Calu3 (cell line): Measurements from ENCODE around the gene IQSEC2. TPM values are rescaled to one million over a fixed set of nuclear protein-coding genes. Genes with fewer than 3 reads are reported as not detected.

Experiments used
- BruUV-seq: library from RNA; stranded (reverse); fragments of 400-500 nt; replicated peaks from 2 replicates; lab custom pipeline; 2021; lab: Mats Ljungman, UMichigan
- CTCF ChIA-PET: fragments of 300-600 bp; sonication (Branson Sonifier 250); formaldehyde crosslinking; loops from one replicate; lab custom pipeline; 2022; ENCODE audit warnings: antibody characterized with exemption; lab: Charles Lee
- DNase-seq: peaks from one replicate; pipeline ENCODE4 v3.0.0; 2022
- H3K27ac Mint-ChIP-seq: one replicate; pipeline ENCODE4 v1.8.0; 2022; ENCODE audit warnings: mixed read lengths; ENCODE audit not compliant: unreplicated experiment
- H3K27me3 Mint-ChIP-seq: one replicate; pipeline ENCODE4 v1.8.0; 2022; ENCODE audit warnings: mixed read lengths; ENCODE audit not compliant: unreplicated experiment
- H3K36me3 Mint-ChIP-seq: one replicate; pipeline ENCODE4 v1.8.0; 2022; ENCODE audit warnings: mild to moderate bottlenecking, moderate library complexity, mixed read lengths; ENCODE audit not compliant: insufficient read depth, unreplicated experiment
- H3K4me1 Mint-ChIP-seq: one replicate; pipeline ENCODE4 v1.8.0; 2022; ENCODE audit warnings: mild to moderate bottlenecking, low read depth, mixed read lengths; ENCODE audit not compliant: unreplicated experiment
- H3K4me3 Mint-ChIP-seq: one replicate; pipeline ENCODE4 v1.8.0; 2022; ENCODE audit warnings: mild to moderate bottlenecking, low read depth, moderate library complexity, mixed read lengths; ENCODE audit not compliant: unreplicated experiment
- H3K9me3 Mint-ChIP-seq: one replicate; pipeline ENCODE4 v1.8.0; 2022; ENCODE audit warnings: low read depth, mixed read lengths; ENCODE audit not compliant: unreplicated experiment
- CTCF ChIP-seq: fragments of 200-600 bp; IDR thresholded peaks from one replicate; pipeline ENCODE4 v1.8.0; 2022; ENCODE audit warnings: antibody characterized with exemption; ENCODE audit not compliant: unreplicated experiment
- intact Hi-C: fragments of 100-400 bp; cut with micrococcal nuclease; formaldehyde crosslinking; loops from one replicate; pipeline ENCODE4 v1.10.0; 2022; ENCODE audit not compliant: unreplicated experiment
- total RNA-seq: library from RNA; stranded (reverse); gene quantifications from 2 replicates; pipeline ENCODE4 v1.2.3, GENCODE V29; 2022

Gene IQSEC2
- total RNA-seq, 1 experiment from 2014 or later: 14.1 TPM

DNA sequence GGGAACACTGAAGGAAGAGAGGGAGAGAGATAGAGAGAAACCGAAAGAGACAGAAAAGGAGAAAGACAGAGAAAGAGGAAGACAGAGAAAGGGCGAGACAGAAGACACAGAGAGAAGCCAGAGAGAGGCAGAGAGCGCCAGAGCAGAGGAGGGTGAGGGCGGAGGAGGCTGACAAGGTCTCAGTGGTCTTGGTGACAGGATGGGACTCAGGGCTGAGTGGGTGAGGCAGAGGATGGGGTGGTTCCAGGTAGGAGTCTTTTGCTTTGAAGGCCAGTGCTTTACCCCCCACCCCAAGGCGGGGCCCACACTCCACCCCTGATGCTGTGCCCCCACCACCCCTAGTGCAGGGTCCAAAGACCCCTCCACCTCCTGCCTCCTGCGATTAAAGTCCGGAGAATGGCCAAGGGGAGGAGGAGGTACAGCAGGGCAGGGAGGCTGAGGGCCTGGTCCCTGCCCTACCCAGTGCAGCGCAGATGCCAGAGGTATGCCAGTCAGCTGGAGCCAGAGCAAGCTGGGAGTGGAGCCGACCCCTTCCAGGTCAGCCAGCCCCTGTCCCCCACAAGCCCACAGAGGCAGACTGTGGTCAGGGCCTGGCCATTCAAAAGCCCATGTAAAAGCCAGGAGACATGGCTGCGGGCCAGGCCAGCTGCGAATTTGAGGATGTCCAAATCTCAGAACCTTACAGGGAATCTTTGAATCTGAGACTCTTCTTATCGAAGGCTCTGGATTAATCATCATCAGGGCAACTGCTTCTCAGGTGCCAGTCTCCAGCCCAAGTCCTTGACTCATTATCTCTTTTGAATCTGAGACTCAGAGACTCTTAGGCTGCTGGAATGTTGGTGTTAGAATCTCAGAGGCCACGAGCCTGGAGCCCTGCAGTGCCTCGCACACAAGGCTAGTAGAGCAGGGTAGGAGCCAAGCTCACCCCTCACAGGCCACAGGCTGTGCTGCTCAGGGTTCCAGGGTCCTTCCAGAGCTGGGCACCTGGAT lies 758 bp downstream of the IQSEC2 start:
- peaks cover 3% of the 10 kb centered on the region for H3K36me3 Mint-ChIP-seq
- H3K27ac Mint-ChIP-seq: no peak overlapping the region
- intact Hi-C loops: loop anchor here (5.0 kb wide), 1 partner anchor 37 kb away; no protein-coding TSS in a partner anchor
- no peak for DNase-seq
- H3K4me1 Mint-ChIP-seq: peaks cover 9% of the 10 kb centered on the region
- H3K9me3 Mint-ChIP-seq: no peaks in the 10 kb centered on the region
- CTCF ChIA-PET: interaction anchor here (0.7 kb wide), 1 partner anchor 32 kb away, joined by 3 read pairs; no protein-coding TSS in a partner anchor
- no peak for TF ChIP-seq CTCF
- H3K27me3 Mint-ChIP-seq: no peaks in the 10 kb centered on the region
- H3K4me3 Mint-ChIP-seq: peak overlapping the region; percentile 58
- BruUV-seq: no TSS peak

GRCh38 chrX:53279296-53280237 lies 1.8 kb downstream of the IQSEC2 start:
- BruUV-seq: no TSS peak
- Mint-ChIP-seq H3K27me3 (no peaks in the 10 kb centered on the region), H3K9me3 (no peaks in the 10 kb centered on the region), H3K36me3 (peaks cover 3% of the 10 kb centered on the region), H3K4me3 (peak overlapping the region; percentile 58), H3K27ac (no peak overlapping the region), H3K4me1 (peaks cover 6% of the 10 kb centered on the region)
- TF ChIP-seq CTCF: no peak
- intact Hi-C loops: loop anchor here (5.0 kb wide), 1 partner anchor 38 kb away; no protein-coding TSS in a partner anchor
- CTCF ChIA-PET: no interaction called here
- peak; percentile 23 for DNase-seq

DNA sequence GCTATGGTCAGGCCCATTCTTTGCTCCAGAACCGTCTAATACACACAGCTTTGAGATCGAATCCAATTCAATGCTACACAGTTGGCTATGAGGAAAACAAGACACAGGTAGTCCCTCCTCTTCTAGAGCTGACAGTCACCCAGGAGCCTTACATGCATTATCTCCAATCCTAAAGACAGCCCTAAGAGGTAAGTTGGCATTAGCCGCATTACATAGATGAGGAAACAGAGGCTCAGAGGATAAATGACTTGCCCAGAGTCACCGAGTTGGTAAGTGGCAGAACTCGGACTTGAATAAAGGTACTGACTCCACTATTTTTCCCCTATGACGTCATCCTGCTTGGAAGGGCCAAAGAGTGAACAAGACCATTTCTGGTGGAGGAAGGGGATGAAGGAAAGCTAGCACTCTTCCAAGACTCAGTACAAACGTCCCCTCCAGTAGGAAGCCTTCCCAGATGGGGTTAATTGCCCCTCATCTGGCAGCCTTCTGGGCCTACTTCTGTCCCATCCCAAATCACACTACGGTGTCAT lies 8.5 kb downstream of the IQSEC2 start:
- no peaks in the 10 kb centered on the region for H3K36me3 Mint-ChIP-seq
- H3K4me1 Mint-ChIP-seq: no peaks in the 10 kb centered on the region
- no peak for DNase-seq
- H3K27ac Mint-ChIP-seq: no peak overlapping the region
- BruUV-seq: no TSS peak
- H3K9me3 Mint-ChIP-seq: no peaks in the 10 kb centered on the region
- no peak for TF ChIP-seq CTCF
- H3K4me3 Mint-ChIP-seq: no peak overlapping the region
- intact Hi-C loops: no loop called here
- no peaks in the 10 kb centered on the region for H3K27me3 Mint-ChIP-seq
- CTCF ChIA-PET: no interaction called here

- no TSS peak for BruUV-seq
- Mint-ChIP-seq H3K4me1 (peaks cover 19% of the 10 kb centered on the region), H3K4me3 (no peak overlapping the region), H3K36me3 (peaks cover 6% of the 10 kb centered on the region), H3K27me3 (no peaks in the 10 kb centered on the region), H3K27ac (no peak overlapping the region), H3K9me3 (no peaks in the 10 kb centered on the region)
- CTCF ChIA-PET: no interaction called here
- DNase-seq: no peak
- no peak for TF ChIP-seq CTCF
- intact Hi-C loops: no loop called here
These were observed 11.8 kb downstream of the IQSEC2 start for GRCh38 chrX:53269536-53270107.
